ENCODE data around the gene SERGEF. TPM values are rescaled to one million over a fixed set of nuclear protein-coding genes. Genes with fewer than 3 reads are reported as not detected.

SERGEF gene
- polyA plus RNA-seq, 1 experiment, result 18.1 TPM

DNA sequence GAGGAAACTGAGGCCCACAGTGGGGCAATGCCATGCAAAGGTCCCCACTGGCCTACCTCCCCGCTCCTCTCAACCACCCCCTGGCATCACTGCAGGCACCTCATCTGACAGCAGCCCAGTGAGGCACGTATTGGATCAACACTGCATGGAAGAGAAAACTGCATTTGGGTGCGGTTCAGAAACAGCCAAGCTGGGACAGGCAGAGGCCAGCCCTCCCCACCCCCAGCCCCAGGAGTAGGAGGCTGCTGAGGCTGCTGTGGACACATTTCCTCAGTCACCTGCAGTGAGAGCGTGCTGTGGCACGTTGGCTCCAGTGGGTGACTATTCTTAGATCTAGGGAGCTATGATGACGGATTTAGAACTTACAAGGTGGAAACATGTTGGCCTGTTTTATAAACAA, 214.6 kb downstream of the SERGEF start:
- H3K27me3 ChIP-seq (ENCODE audit: control insufficient read depth, insufficient read depth, low read length), result no peaks in the 10 kb centered on the region
- DNase-seq (ENCODE audit: low read depth, low spot score), result no peak
- ChIA-PET CTCF (no interaction called here), POLR2A (no interaction called here)
- TF ChIP-seq, protein P1, sequence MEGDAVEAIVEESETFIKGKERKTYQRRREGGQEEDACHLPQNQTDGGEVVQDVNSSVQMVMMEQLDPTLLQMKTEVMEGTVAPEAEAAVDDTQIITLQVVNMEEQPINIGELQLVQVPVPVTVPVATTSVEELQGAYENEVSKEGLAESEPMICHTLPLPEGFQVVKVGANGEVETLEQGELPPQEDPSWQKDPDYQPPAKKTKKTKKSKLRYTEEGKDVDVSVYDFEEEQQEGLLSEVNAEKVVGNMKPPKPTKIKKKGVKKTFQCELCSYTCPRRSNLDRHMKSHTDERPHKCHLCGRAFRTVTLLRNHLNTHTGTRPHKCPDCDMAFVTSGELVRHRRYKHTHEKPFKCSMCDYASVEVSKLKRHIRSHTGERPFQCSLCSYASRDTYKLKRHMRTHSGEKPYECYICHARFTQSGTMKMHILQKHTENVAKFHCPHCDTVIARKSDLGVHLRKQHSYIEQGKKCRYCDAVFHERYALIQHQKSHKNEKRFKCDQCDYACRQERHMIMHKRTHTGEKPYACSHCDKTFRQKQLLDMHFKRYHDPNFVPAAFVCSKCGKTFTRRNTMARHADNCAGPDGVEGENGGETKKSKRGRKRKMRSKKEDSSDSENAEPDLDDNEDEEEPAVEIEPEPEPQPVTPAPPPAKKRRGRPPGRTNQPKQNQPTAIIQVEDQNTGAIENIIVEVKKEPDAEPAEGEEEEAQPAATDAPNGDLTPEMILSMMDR (IDR thresholded peaks at IDR 0.05; ENCODE audit: low read depth, low read length), result no peak
- no peaks in the 10 kb centered on the region for H3K9me3 ChIP-seq (ENCODE audit: control insufficient read depth, insufficient read depth, low read length)
- no peak overlapping the region for H3K27ac ChIP-seq (ENCODE audit: low read depth, low read length)
- H3K4me3 ChIP-seq (ENCODE audit: low read depth, low read length), result no peak overlapping the region

DNA sequence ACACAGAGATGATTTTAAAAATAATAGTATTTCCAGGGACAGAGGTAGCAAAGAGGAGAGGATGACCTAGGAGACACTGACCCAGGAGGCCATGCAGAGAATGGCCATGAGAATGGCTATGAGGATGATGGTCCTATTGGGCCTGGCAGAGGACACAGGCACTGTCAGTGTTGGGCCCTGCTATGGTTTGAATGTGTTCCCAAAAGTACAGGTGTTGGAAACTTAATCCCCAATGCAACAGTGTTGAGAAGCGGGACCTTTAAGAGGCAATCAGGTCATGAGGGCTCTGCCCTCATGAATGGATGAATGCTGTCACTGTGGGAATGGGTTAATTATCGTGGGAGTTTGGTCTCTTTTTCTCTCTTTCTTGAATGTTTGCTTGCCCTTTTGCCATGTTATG, 216.7 kb downstream of the SERGEF start:
- no peaks in the 10 kb centered on the region for H3K9me3 ChIP-seq (ENCODE audit: control insufficient read depth, insufficient read depth, low read length)
- POLR2A ChIA-PET, result no interaction called here
- CTCF ChIA-PET, result interaction anchor here (0.6 kb wide), 1 partner anchor 45 kb away, joined by 4 read pairs; no protein-coding TSS in a partner anchor
- TF ChIP-seq, protein P1 (IDR thresholded peaks at IDR 0.05; ENCODE audit: low read depth, low read length), result no peak
- no peak overlapping the region for H3K4me3 ChIP-seq (ENCODE audit: low read depth, low read length)
- no peaks in the 10 kb centered on the region for H3K27me3 ChIP-seq (ENCODE audit: control insufficient read depth, insufficient read depth, low read length)
- no peak overlapping the region for H3K27ac ChIP-seq (ENCODE audit: low read depth, low read length)
- DNase-seq (ENCODE audit: low read depth, low spot score), result no peak

DNA sequence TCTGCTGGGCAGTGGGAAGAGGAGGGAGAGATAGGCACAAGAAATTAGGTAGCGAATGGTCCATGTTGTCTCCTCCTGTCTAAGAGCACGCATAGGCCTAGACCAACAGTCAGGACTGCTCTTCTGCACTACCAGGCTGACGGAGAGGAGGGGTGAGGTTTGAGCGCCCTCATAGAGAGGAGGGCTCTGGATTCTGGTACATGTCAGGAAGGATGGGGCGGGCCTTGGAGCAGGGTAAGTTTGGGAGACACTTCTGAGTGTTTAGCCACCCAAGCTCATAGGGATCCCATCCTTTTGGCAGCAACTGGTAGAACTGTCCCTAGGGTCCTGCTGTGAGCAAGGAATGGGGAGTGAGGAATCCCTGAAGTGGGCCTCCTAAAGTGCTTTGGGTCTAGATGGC, 217.9 kb downstream of the SERGEF start:
- no peaks in the 10 kb centered on the region for H3K27me3 ChIP-seq (ENCODE audit: control insufficient read depth, insufficient read depth, low read length)
- ChIA-PET POLR2A (no interaction called here), CTCF (no interaction called here)
- no peak overlapping the region for H3K27ac ChIP-seq (ENCODE audit: low read depth, low read length)
- H3K4me3 ChIP-seq (ENCODE audit: low read depth, low read length), result no peak overlapping the region
- no peak for DNase-seq (ENCODE audit: low read depth, low spot score)
- no peaks in the 10 kb centered on the region for H3K9me3 ChIP-seq (ENCODE audit: control insufficient read depth, insufficient read depth, low read length)
- TF ChIP-seq, protein P1 (IDR thresholded peaks at IDR 0.05; ENCODE audit: low read depth, low read length), result no peak

DNA sequence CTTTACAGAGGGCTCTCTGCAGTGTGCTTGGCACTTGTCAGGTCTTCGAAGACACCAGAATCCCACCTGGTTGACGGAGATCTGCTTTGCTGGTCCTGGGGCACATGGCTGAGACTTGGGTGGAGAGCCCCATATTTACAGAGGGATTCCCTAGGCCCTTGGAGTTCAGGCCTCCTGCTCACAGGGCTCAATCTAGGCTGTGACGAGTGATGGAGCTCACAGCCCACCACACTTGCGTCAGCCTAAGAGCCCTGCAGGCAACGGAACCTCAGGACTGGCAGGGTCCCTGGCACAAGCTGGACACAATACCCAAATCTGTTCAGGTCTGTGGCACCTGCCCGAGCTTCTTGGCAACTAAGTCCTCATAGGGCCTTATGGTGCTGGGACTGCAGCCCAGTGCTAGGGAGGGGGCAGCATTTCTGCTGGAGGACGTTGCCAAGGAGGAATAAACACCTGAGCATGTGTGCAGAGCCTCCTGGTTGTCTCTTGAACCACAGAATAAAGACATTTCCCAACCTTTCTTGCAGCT, 219.1 kb downstream of the SERGEF start:
- DNase-seq (ENCODE audit: low read depth, low spot score), result no peak
- Histone ChIP-seq H3K27ac (ENCODE audit: low read depth, low read length) (no peak overlapping the region), H3K9me3 (ENCODE audit: control insufficient read depth, insufficient read depth, low read length) (no peaks in the 10 kb centered on the region), H3K27me3 (ENCODE audit: control insufficient read depth, insufficient read depth, low read length) (no peaks in the 10 kb centered on the region), H3K4me3 (ENCODE audit: low read depth, low read length) (no peak overlapping the region)
- CTCF ChIA-PET, result no interaction called here
- TF ChIP-seq, protein P1 (IDR thresholded peaks at IDR 0.05; ENCODE audit: low read depth, low read length), result no peak
- POLR2A ChIA-PET, result no interaction called here

DNA sequence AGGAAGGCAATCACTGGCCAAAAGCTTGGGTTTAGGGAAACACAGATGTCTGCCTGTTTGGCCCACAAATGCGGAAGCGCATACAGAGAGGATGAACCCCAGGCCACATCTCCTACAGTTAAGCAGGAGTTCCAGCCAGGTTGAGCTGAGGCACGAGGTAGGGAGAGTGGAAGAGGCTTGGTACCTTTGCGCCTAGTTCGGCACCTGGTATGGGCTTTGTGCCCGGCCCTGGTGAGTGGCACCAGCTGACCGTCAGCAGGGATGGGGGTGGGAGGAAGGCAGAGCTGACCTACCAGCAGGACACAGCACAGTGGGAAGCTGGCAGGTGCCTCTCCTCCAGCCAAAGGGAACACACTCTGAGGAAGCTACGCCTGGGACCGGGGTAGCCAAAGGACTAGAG, 220.7 kb downstream of the SERGEF start:
- ChIA-PET CTCF (interaction anchor here (0.6 to 1.3 kb wide), 2 partner anchors 130 to 181 kb away, joined by 3 to 5 read pairs; no protein-coding TSS in a partner anchor), POLR2A (no interaction called here)
- no peak for DNase-seq (ENCODE audit: low read depth, low spot score)
- TF ChIP-seq, protein P1 (IDR thresholded peaks at IDR 0.05; ENCODE audit: low read depth, low read length), result no peak
- H3K9me3 ChIP-seq (ENCODE audit: control insufficient read depth, insufficient read depth, low read length), result peaks cover 4% of the 10 kb centered on the region; the same call in 1 of the 2 replicates
- H3K27ac ChIP-seq (ENCODE audit: low read depth, low read length), result no peak overlapping the region
- no peaks in the 10 kb centered on the region for H3K27me3 ChIP-seq (ENCODE audit: control insufficient read depth, insufficient read depth, low read length)
- no peak overlapping the region for H3K4me3 ChIP-seq (ENCODE audit: low read depth, low read length)

Measured in AG04450 (cell line).